Immature natural killer cell (primary cell): ENCODE results near the gene JAK1. TPM values are rescaled to one million over a fixed set of nuclear protein-coding genes. Genes with fewer than 3 reads are reported as not detected.

Source experiments
- DNase-seq, 3 donors: peaks; one replicate each; pipeline ENCODE4 v3.0.0; 2022; ENCODE audit warnings: mixed read lengths in 1 of 3
- H3K27ac Mint-ChIP-seq, 6 donors: one replicate each; pipeline ENCODE4 v1.8.0; 2020; ENCODE audit warnings: mixed read lengths in 6 of 6, mild to moderate bottlenecking in 5 of 6, inconsistent platforms in 4 of 6, moderate library complexity in 3 of 6
- H3K27me3 Mint-ChIP-seq, 3 donors: one replicate each; pipeline ENCODE4 v1.8.0; 2020 to 2021; ENCODE audit warnings: low read depth in 3 of 3, mild to moderate bottlenecking in 3 of 3, mixed read lengths in 3 of 3, moderate library complexity in 3 of 3, inconsistent platforms in 1 of 3
- H3K36me3 Mint-ChIP-seq, 3 donors: one replicate each; pipeline ENCODE4 v1.8.0; 2020; ENCODE audit warnings: mixed read lengths in 3 of 3, inconsistent platforms in 2 of 3, mild to moderate bottlenecking in 2 of 3
- H3K4me1 Mint-ChIP-seq, 2 donors: one replicate each; pipeline ENCODE4 v1.8.0; 2020; ENCODE audit warnings: inconsistent platforms in 2 of 2, mild to moderate bottlenecking in 2 of 2, mixed read lengths in 2 of 2, moderate library complexity in 1 of 2
- H3K4me3 Mint-ChIP-seq, 5 donors: one replicate each; pipeline ENCODE4 v1.8.0; 2020; ENCODE audit warnings: mild to moderate bottlenecking in 5 of 5, mixed read lengths in 5 of 5, inconsistent platforms in 3 of 5, moderate library complexity in 3 of 5
- H3K9me3 Mint-ChIP-seq, 6 donors: one replicate each; pipeline ENCODE4 v1.8.0; 2020; ENCODE audit warnings: mild to moderate bottlenecking in 6 of 6, mixed read lengths in 6 of 6, inconsistent platforms in 4 of 6, moderate library complexity in 3 of 6
- polyA plus RNA-seq, 3 donors: library from polyadenylated mRNA; unstranded; fragments of 300-500 nt; fragmentation: Illumina TruSeq; gene quantifications; one replicate each; pipeline ENCODE4 v1.2.3, GENCODE V29; 2021

JAK1 gene
- polyA plus RNA-seq, 3 donors from 2014 or later: 265 to 734 (median 416) TPM

- Mint-ChIP-seq H3K27ac (peak overlapping the region; percentile 82 to 98 (median 96)), H3K4me3 (peak overlapping the region; percentile 81 to 90 (median 89)), H3K9me3 (no peaks in the 10 kb centered on the region), H3K36me3 (peaks cover 0 to 8% (median 0%) of the 10 kb centered on the region in 3 donors), H3K27me3 (peaks cover 2 to 16% (median 3%) of the 10 kb centered on the region in 3 donors), H3K4me1 (peaks cover 95 to 100% of the 10 kb centered on the region in 2 donors)
- DNase-seq: peak; percentile 39 to 57 (median 40)
Measured at GRCh38 chr1:64884261-64885040, 81.9 kb downstream of the JAK1 start.

- Mint-ChIP-seq H3K36me3 (peaks cover 6 to 19% (median 12%) of the 10 kb centered on the region in 3 donors), H3K4me1 (peaks cover 93 to 100% of the 10 kb centered on the region in 2 donors), H3K4me3 (peak overlapping the region; percentile 70 to 90 (median 84))
Measured at GRCh38 chr1:64882574-64883255, 83.6 kb downstream of the JAK1 start.

GRCh38 chr1:64881281-64881680 lies 85.1 kb downstream of the JAK1 start:
- Mint-ChIP-seq H3K4me3 (peak overlapping the region; percentile 70 to 90 (median 84)), H3K27me3 (peaks cover 4 to 23% (median 8%) of the 10 kb centered on the region in 3 donors), H3K27ac (peak overlapping the region; percentile 82 to 98 (median 90))

More at GRCh38 chr1:64882574-64883255, 83.6 kb downstream of the JAK1 start:
- Mint-ChIP-seq H3K27ac (peak overlapping the region; percentile 82 to 98 (median 90)), H3K9me3 (no peaks in the 10 kb centered on the region), H3K27me3 (peaks cover 1 to 17% (median 5%) of the 10 kb centered on the region in 3 donors)
- DNase-seq: peak; percentile 78 to 83 (median 80)

GRCh38 chr1:64880449-64880848 lies 85.9 kb downstream of the JAK1 start:
- H3K27me3 Mint-ChIP-seq: peaks cover 6 to 31% (median 8%) of the 10 kb centered on the region in 3 donors
- H3K36me3 Mint-ChIP-seq: peaks cover 21 to 37% (median 24%) of the 10 kb centered on the region in 3 donors
- H3K4me1 Mint-ChIP-seq: peaks cover 94 to 100% of the 10 kb centered on the region in 2 donors
- H3K9me3 Mint-ChIP-seq: no peaks in the 10 kb centered on the region
- peak overlapping the region; percentile 70 to 84 (median 81) for H3K27ac Mint-ChIP-seq
- peak overlapping the region; percentile 40 to 55 (median 44) for H3K4me3 Mint-ChIP-seq
- DNase-seq: no peak

More at GRCh38 chr1:64881281-64881680, 85.1 kb downstream of the JAK1 start:
- DNase-seq: no peak
- Mint-ChIP-seq H3K36me3 (peaks cover 13 to 29% (median 19%) of the 10 kb centered on the region in 3 donors), H3K9me3 (no peaks in the 10 kb centered on the region), H3K4me1 (peaks cover 94 to 100% of the 10 kb centered on the region in 2 donors)

GRCh38 chr1:64878931-64879611 lies 87.3 kb downstream of the JAK1 start:
- Mint-ChIP-seq H3K27me3 (peaks cover 6 to 30% (median 9%) of the 10 kb centered on the region in 3 donors), H3K4me3 (peak overlapping the region; percentile 33 to 63 (median 58)), H3K9me3 (no peaks in the 10 kb centered on the region), H3K36me3 (peaks cover 26 to 44% (median 30%) of the 10 kb centered on the region in 3 donors), H3K4me1 (peaks cover 93 to 100% of the 10 kb centered on the region in 2 donors), H3K27ac (peak overlapping the region; percentile 57 to 93 (median 82))
- no peak for DNase-seq

- no peak for DNase-seq
- Mint-ChIP-seq H3K27ac (peak overlapping the region; percentile 82 to 99 (median 92)), H3K36me3 (peaks cover 30 to 51% (median 35%) of the 10 kb centered on the region in 3 donors), H3K27me3 (peaks cover 6 to 32% (median 14%) of the 10 kb centered on the region in 3 donors), H3K4me1 (peaks cover 93 to 100% of the 10 kb centered on the region in 2 donors), H3K9me3 (no peaks in the 10 kb centered on the region), H3K4me3 (peak overlapping the region; percentile 12 to 79 (median 67))
Measured at GRCh38 chr1:64878090-64878489, 88.3 kb downstream of the JAK1 start.

GRCh38 chr1:64877598-64877997 lies 88.8 kb downstream of the JAK1 start:
- no peak for DNase-seq
- Mint-ChIP-seq H3K27ac (peak overlapping the region; percentile 82 to 99 (median 92)), H3K27me3 (peaks cover 6 to 31% (median 18%) of the 10 kb centered on the region in 3 donors), H3K4me1 (peaks cover 92 to 100% of the 10 kb centered on the region in 2 donors), H3K36me3 (peaks cover 34 to 56% (median 40%) of the 10 kb centered on the region in 3 donors), H3K9me3 (no peaks in the 10 kb centered on the region), H3K4me3 (peak overlapping the region; percentile 61 to 79 (median 74))

GRCh38 chr1:64877151-64877550 lies 89.2 kb downstream of the JAK1 start:
- H3K27me3 Mint-ChIP-seq: peaks cover 6 to 29% (median 18%) of the 10 kb centered on the region in 3 donors
- H3K9me3 Mint-ChIP-seq: no peaks in the 10 kb centered on the region
- H3K4me1 Mint-ChIP-seq: peaks cover 92 to 100% of the 10 kb centered on the region in 2 donors
- peaks cover 39 to 60% (median 44%) of the 10 kb centered on the region in 3 donors for H3K36me3 Mint-ChIP-seq
- peak overlapping the region; percentile 82 to 99 (median 92) for H3K27ac Mint-ChIP-seq
- DNase-seq: peak; percentile 73 to 80 (median 76)
- H3K4me3 Mint-ChIP-seq: peak overlapping the region; percentile 67 to 79 (median 75)

- Mint-ChIP-seq H3K36me3 (peaks cover 48 to 76% (median 58%) of the 10 kb centered on the region in 3 donors), H3K27ac (peak overlapping the region; percentile 82 to 99 (median 92)), H3K9me3 (no peaks in the 10 kb centered on the region), H3K4me3 (peak overlapping the region; percentile 67 to 79 (median 75)), H3K27me3 (peaks cover 8 to 34% (median 21%) of the 10 kb centered on the region in 3 donors), H3K4me1 (peaks cover 95 to 100% of the 10 kb centered on the region in 2 donors)
- no peak for DNase-seq
Measured at GRCh38 chr1:64875606-64876005, 90.7 kb downstream of the JAK1 start.

- peak overlapping the region; percentile 67 to 79 (median 75) for H3K4me3 Mint-ChIP-seq
- peaks cover 48 to 80% (median 58%) of the 10 kb centered on the region in 3 donors for H3K36me3 Mint-ChIP-seq
- peak overlapping the region; percentile 82 to 99 (median 92) for H3K27ac Mint-ChIP-seq
- peaks cover 8 to 34% (median 21%) of the 10 kb centered on the region in 3 donors for H3K27me3 Mint-ChIP-seq
- no peak for DNase-seq
- H3K9me3 Mint-ChIP-seq: no peaks in the 10 kb centered on the region
- peaks cover 95 to 100% of the 10 kb centered on the region in 2 donors for H3K4me1 Mint-ChIP-seq
Measured at GRCh38 chr1:64875101-64875500, 91.2 kb downstream of the JAK1 start.

GRCh38 chr1:64874666-64875065 lies 91.7 kb downstream of the JAK1 start:
- H3K4me1 Mint-ChIP-seq: peaks cover 95 to 100% of the 10 kb centered on the region in 2 donors
- peak overlapping the region; percentile 82 to 99 (median 92) for H3K27ac Mint-ChIP-seq
- peaks cover 48 to 84% (median 58%) of the 10 kb centered on the region in 3 donors for H3K36me3 Mint-ChIP-seq
- peaks cover 8 to 36% (median 23%) of the 10 kb centered on the region in 3 donors for H3K27me3 Mint-ChIP-seq
- no peaks in the 10 kb centered on the region for H3K9me3 Mint-ChIP-seq
- DNase-seq: no peak
- H3K4me3 Mint-ChIP-seq: peak overlapping the region; percentile 67 to 79 (median 75)

- H3K4me1 Mint-ChIP-seq: peaks cover 95 to 100% of the 10 kb centered on the region in 2 donors
- peaks cover 52 to 90% (median 59%) of the 10 kb centered on the region in 3 donors for H3K36me3 Mint-ChIP-seq
- peaks cover 6 to 35% (median 23%) of the 10 kb centered on the region in 3 donors for H3K27me3 Mint-ChIP-seq
- H3K4me3 Mint-ChIP-seq: peak overlapping the region in 2 of 5 donors; percentile 50 to 61
- H3K27ac Mint-ChIP-seq: peak overlapping the region; percentile 55 to 87 (median 70)
- no peaks in the 10 kb centered on the region for H3K9me3 Mint-ChIP-seq
- no peak for DNase-seq
Measured at GRCh38 chr1:64873576-64873975, 92.8 kb downstream of the JAK1 start.

GRCh38 chr1:64872067-64872466 lies 94.3 kb downstream of the JAK1 start:
- Mint-ChIP-seq H3K27ac (peak overlapping the region; percentile 72 to 89 (median 84)), H3K4me1 (peaks cover 92 to 100% of the 10 kb centered on the region in 2 donors), H3K36me3 (peaks cover 61 to 88% (median 62%) of the 10 kb centered on the region in 3 donors), H3K4me3 (no peak overlapping the region), H3K27me3 (peaks cover 5 to 31% (median 21%) of the 10 kb centered on the region in 3 donors), H3K9me3 (no peaks in the 10 kb centered on the region)
- DNase-seq: no peak
